Stimulated activated CD4-positive, alpha-beta T cell treated with anti-CD3 and anti-CD28 coated beads, Interleukin-2, amount 100 ng/mL, for 4 hours (primary cell): ENCODE results near the gene PRSS21.

Experiments
- DNase-seq: peaks from one replicate; pipeline ENCODE4 v3.0.0-alpha.2; 2020; ENCODE audit warnings: low read depth

PRSS21 gene

DNA sequence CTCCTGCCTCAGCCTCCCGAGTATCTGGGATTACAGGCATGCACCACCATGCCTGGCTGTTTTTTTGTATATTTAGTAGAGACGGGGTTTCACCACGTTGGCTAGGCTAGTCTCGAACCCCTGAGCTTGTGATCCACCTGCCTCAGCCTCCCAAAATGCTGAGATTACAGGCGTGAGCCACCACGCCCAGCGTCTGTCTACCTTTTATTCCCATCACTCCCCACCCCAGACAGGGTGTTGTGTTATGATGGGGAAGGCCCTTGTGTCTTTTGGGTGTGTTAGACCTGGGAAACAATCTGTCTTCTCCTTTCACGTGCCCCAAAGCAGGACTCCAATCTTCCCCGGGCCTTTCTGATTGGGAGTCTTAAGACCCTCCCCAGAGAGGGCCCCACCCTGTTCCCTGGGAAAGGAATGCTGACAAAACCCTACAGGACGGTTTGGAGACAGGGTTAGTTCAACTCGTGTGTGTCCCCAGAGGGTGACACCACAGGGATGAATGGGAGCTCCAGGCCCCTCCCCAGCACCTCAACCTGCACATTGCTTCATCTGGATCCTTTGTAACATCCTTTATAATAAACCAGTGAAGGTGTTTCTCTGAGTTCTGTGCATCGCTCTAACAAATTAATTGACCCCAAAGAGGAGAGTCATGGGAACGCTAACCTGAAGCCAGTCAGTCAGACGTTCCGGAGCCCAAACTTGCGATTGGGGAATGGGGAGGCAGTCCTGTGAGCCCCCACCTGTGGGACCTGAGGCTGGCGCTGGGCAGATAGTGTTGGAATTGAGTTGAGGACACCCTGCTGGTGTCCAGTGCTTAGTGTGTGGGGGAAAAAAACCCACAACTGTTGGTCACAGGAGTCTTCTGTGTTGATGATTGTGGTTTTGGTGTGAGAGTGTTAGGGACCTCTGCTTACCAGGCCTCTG lies 36.8 kb upstream of the PRSS21 start:
- no peak for DNase-seq

DNA sequence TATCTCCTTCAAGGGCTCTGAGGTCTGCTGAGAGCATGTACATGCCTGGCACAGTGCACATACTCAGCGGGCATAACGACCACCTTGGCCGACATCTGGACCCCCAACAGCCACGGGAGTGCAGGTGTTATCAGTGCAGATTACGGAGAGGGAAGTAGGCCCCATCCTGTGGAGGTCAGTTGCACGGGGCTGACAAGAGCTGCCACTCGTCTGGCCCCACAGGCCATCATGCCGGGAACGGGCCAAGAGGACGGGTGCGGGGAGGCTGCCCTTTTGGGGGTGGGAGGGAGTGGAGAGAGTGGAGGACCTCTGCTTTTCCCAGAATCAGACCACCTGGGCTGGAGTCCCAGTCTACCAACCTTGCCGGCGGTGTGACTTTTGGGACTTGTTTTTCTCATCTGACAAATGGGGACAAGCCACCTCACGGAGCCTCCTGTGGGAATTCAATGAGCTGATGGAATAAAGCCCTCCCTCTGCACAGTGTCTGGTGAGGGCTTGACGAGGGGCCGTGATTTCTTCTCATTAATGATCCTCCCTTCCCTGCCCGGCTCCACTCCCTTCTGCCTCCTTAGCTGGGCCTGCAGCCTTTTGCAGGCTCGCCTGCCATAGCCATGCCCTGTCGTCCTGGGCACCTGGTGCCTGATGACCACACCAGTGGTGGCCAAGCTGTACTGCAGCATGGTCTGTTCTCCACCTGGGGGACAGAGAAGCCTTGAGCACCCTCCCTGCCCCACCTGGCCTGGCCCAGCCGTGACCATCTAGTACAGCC lies 34.3 kb upstream of the PRSS21 start:
- DNase-seq = no peak

DNA sequence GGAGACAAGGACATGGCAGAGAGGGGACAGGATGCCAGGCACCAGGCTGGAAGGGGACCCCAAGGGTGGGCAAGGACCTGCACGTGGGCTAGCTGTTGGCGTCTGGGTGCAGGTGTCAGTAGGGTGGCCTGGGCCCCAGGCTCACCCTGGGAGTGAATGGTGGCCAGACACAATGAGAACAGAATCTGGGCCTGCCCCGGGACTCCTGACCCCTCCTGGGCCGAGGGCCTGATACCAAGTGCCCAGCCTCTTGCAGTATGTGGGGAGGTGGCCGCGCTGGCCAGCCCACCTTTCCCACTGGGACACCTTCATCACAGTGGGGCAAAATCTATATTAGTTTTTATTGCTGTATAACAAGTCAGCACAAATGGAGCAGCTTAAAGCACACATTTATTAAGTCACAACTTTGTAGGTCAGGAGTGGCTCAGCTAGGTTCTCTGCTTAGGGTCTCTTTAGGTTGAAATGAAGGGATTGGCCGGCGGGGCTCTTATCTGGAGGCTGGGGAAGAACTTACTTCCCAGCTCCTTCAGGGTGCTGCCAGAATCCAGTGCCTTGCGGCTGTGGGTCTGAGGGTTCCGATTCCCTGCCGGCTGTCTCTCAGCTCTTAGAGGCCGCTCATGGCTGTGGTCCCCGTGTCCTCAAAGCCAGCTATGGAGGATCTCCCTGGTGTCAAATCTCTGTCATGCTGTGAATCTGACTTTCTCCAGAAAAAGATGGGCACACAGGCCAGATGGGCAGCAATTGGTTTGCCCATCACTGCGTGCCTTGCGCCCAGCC lies 33.3 kb upstream of the PRSS21 start:
- no peak for DNase-seq

DNA sequence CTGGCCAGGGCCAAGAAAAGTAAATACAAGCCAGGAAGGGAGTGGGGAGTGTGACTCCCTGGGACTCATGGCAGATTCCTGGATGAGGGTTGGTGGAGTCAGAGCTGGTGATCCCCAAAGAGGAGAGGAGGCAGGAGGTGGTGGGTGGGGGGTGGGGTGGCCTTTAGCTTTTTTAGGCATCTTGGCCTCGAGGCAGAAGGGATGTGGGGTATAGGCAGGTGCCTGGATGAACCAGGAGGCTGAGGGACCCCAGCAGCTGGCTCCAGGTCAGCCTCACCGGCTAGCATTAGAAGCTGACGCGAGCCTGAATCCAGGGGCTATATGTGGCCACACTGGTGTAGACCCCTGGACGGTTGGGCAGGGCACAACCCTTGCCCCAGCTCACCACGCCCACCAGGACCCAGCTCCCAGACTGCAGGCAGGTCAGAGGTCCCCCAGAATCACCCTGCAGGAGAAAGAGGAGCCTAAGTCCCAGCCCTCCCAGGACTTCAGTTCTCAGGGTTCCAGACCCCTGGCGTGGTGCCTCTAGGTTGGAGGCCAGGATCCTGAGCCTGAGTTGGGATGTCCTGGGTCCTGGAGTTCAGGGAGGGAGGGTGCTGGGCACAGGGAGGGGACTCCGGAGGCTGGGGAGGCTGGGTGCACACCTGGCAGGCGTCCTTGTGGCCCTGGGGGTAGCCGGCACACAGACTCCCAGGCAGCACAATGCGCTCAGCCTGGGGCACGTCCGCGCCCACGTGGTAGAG lies 32.5 kb upstream of the PRSS21 start:
- no peak for DNase-seq

DNA sequence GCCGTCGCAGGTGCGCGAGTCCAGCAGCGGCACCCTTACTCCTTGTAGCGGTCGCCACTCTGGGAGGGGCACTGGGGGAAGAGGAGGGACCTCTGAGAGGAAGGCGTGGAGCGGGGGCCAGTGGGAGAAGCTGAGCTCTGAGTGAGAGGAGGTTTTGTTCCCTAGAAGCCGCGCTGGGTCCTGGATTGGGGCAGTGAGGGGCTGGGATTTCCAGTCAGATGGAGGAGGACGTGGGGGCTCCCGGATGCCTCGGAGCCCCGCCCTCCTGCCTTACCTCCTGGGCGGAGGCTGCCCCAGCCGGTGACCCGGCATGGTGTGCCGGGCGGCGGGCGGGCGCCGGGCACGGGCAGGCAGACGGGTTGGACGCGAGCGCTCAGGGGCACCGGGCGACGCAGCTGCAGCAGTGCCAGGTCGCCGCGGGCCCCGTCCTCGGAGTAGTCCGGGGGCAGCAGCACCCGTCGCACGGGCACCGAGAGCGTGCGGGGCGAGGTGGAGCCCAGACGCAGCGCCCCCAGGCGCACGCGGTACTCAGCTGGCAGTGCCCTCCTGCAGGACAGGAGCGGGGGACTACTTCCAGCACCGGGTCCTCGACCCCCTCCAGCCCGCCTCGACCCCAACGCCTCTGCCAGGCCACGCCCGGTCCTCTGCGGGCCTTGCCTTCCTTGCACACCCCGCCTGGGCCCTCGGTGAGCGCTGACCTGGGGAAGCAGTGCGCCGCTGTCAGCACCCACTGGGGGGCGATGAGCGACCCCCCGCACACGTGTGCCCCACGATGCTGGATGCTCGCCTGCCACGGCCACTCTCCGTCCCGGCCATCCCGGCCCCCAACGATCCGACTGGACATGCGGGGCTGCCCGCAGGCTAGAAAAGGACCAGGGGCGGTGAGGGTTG lies 31.7 kb upstream of the PRSS21 start:
- peak; percentile 11 for DNase-seq

DNA sequence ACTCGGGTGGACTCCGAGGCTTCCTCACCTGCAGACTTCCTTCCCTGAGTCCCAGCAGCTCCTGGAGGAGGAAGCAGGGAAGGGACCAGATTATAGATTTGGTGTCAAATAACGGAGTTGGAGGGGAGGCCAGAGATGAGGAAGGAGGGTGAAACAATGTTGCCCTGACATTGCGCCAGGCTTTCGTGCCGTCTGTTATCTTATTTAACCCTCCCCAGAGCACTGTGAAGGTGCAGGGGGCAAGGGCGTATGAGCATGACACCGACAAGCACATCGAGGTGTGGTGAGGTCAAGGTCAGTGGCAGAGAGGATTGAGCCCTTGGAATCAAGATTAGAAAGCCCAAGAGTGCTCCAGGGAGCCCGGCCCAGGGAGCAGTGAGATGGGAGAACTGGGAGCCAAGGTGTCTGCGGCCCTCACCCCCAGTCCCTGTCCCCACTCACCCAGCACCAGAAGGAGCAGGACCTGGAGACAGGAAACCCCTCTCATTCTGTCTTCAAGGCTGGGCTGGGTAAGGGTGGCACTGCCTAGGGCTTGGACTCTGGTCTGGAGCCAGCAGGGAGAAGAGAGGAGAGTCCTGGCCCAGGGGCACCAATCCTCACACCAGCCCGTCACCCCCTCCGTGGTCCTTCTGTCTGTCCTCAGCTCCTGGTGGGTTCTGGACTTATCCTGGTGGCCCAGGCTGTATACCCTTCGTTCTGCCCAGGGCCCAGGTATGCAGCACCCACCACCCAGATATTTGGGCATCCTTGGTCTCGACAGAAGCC lies 30.8 kb upstream of the PRSS21 start:
- no peak for DNase-seq

DNA sequence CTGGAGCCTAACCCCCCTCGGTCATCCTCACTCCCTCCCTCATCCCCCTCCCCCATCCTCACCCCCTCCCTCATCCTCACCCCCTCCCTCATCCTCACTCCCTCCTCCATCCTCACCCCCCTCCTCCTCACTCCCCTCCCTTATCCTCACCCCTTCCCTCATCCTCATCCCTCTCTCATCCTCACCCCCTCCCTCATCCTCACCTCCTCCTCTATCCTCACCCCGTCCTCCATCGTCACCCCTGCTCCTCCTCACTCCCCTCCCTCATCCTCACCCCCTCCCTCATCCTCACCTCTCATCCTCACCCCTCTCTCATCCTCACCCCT lies 30.2 kb upstream of the PRSS21 start:
- DNase-seq = no peak

DNA sequence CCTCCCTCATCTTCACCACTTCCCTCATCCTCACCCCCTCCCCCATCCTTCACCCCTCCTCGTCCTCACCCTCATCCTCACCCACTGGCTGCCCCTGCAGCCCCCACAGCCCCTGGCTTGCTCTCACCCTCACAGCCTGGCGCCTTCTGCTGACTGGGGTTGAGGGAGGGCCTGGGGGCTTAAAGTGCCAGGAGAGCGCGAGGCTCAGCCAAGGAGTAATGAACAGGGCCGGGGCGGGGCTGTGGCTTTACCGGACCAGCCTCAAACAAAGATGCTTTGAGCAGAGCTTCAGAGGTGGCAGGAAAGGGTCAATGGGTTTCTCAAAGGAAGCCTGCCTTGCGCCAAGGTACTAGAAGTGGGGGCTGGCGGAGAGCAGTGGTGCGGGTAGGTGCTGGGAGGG lies 29.6 kb upstream of the PRSS21 start, which contains the start of gene PRSS33:
PRSS33 (minus strand) TSS at position 155 of the 400 bp plus-strand sequence. CDS start 1,013 bp downstream, outside the sequence.
- no peak for DNase-seq

DNA sequence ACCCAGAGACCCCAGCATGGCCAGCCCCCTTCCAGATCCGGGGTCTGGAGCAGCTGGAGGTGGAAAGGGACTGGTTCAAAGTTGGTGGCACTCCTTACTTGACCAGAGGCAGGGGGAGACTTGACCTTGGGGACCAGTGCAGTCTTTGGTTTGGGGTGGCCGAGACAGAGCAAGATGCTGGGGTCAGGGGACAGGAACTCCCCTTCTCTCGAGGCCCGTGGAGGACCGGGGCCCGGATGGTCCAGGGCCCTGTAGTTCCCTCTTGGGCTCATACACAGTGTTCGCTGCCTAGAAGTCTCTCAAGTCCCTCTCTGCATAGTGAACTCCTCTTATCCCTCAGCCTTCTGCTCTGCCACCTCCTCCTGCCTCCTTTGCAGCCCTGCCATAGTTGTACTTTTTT lies 29.1 kb upstream of the PRSS21 start:
- DNase-seq = no peak

DNA sequence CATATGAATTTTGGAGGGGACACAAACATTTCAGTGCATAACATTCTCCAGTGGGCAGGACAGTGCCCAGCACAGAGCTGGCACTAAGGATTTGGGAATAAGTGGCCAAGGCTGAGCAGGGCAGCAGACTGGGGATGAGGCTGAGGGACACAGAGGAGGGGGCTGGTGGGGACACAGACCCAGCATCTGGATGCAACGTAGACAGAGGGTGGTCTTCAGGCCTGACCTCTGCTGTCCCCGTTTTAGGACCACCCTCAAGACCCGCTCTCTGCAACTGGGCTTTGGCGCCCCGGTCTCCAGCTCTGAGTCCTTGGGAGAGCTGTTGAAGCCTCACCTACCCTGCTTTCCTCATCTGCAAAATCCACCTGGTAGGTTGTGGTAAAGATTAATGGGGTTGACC lies 26.4 kb upstream of the PRSS21 start:
- no peak for DNase-seq

DNA sequence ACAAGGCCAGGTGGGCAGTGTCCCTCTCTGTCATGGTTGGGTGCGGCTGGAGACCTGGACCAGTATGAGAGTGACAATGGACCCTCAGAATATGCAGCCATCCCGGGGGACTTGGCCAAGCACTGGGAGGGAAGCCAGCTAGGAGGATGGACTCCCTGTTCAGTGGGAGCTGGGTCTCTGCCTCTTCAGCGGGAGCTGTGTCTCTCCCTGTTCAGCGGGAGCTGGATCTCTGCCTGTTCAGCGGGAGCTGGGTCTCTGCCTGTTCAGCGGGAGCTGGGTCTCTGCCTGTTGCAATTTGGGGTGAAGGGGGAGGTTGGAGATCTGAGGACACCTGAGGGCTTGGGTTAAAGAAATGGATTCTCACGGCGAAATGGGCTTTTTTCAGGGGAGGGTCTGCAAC lies 25.9 kb upstream of the PRSS21 start:
- DNase-seq = no peak

DNA sequence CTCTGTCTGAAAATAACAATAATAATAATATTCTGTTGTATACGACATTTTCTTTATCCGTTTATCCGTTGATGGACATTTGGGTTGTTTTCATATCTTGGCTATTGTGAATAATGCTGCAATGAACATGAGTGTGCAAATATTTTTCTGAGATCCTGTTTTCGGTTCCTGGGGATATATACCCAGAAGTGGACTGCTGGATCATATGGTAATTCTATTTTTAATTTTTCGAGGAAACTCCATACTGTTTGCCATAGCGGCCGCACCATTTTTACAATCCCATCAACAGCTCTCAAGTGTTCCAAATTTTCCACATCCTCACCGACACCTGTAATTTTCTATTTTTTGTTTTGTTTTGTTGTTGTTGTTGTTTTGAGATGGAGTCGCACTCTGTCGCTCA lies 24.1 kb upstream of the PRSS21 start:
- DNase-seq = no peak

DNA sequence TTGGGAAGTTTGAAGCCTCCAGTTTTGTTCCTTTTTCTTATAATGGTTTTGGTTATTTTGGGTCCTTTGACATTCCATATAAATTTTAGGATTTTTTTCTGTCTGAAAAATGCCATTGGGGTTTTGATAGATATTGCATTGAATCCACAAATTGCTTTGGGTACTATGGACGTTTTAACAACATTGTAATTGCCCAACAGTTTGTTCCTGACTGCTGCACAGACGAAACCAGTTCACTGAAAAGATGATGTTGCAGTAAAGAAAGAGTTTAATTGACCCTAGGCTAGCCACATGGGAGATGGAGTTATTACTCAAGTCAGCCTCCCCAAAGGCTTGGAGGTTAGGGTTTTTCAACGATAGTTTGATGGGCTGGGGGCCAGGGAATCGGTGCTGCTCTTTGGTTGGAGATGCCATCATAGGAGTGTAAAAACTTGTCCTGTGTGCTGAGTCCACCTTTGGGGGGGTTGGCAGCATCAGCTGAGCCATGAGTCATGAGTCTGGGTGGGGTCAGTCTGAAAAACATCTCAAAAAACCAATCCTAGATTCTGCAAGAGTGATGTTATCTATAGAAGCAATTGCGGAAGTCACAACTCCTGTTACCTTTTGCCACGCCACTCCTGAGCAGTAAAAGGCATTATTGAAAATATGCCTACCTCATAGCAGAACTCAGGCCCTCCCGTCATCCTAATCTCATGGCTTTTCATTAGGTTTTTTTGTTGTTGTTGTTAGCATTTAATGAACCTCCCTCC lies 21.5 kb upstream of the PRSS21 start:
- no peak for DNase-seq

DNA sequence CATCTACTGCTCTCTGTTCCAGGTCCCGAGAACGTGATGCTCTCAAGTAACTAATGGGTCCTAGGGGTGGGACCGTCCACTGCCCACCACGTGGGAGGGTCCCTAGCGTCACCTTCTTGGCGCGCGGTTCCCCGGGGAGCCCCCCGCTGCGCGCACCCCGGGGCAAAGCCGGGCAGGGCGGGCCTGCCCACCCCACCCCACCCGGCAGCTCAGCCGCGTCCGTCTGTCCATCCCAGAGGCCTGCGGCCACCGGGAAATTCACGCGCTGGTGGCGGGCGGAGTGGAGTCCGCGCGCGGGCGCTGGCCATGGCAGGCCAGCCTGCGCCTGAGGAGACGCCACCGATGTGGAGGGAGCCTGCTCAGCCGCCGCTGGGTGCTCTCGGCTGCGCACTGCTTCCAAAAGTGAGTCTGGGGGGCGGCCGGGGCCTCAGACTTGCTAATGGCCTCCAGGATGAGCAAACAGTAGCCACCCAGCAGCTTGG lies 18.3 kb upstream of the PRSS21 start:
- no peak for DNase-seq

DNA sequence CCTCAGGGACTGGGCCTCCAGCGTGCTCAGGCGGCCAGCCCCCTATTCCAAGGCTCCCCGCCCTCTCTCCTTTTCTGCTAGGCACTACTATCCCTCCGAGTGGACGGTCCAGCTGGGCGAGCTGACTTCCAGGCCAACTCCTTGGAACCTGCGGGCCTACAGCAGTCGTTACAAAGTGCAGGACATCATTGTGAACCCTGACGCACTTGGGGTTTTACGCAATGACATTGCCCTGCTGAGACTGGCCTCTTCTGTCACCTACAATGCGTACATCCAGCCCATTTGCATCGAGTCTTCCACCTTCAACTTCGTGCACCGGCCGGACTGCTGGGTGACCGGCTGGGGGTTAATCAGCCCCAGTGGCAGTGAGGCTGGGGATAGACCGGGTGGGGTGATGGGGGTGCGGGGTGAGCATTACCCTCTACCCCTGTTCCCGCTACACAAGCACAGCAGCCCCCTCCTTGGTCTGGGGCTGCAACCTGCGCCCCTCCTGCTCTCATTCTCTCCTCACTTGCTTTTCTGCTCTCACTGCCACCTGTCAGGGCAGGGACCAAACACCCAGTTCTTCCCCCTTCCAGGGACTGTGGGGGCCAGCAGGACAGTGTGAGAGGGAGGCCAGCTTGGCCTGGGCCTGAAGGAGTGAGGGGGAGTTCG lies 17.7 kb upstream of the PRSS21 start:
- no peak for DNase-seq

DNA sequence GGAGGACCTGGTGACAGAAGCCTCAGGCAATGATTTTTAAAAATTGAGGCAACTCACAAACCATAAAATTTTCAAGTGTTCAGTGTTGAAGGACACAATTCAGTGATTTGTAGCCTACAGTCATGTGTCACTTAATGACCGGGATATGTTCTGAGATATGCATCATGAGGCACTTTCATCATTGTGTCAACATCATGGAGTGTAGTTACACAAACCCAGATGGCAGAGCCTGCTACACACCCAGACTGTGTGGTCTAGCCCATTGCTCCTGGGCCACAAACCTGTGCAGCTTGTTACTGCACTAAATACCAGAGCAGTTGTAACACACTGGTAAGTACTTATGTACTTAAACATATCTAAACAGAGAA lies 17.2 kb upstream of the PRSS21 start:
- DNase-seq = no peak

DNA sequence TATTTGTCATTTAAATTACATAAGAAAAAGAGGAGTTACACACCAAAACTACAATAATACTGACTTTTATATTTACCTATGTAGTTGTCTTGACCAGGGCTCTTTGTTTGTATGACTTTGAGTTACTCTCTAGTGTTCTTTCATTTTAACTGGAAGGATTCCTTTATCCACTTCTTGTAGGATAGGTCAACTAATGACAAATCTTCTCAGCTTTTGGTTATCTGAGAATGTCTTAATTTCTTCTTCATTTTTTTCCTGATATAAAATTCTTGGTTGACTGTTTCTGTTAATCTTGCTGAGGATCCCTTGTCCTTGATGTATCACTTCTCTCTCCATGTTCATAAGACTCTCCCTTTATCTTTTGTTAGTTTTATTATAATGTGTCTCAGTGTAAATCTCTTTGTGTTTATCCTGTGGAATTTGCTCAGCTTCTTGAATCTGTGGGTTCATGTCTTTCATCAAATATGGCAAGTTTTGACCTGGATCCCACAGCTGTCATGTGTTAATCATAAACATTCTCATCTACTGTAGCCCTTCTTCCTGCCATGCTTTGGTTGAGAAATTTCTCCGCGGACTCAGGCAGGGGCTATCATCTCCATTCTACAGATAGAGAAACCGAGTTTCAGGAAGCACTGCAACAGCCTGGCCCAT lies 13.4 kb upstream of the PRSS21 start:
- no peak for DNase-seq

DNA sequence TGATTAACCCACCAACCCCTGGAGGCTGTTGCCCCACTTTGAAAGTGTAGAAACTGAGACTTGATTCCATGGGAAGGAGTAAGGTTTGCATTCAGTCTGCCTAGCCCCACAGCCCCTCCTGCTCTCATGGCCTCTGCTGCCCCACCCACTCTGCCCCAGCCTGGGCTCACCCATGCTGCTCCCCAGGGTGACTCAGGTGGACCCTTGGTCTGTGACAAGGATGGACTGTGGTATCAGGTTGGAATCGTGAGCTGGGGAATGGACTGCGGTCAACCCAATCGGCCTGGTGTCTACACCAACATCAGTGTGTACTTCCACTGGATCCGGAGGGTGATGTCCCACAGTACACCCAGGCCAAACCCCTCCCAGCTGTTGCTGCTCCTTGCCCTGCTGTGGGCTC lies 12.3 kb upstream of the PRSS21 start:
- DNase-seq = no peak
